HFF-Myc (cell line): ENCODE results near the gene GPC5.

Source experiments
- DNase-seq: peaks from one replicate; pipeline ENCODE4 v3.0.0-alpha.2; 2011; ENCODE audit warnings: low read depth; ENCODE audit errors: extremely low read depth
- H3K4me3 ChIP-seq: replicated peaks from 2 replicates; pipeline ENCODE4 v1.5.1; 2011; ENCODE audit warnings: low read depth, mild to moderate bottlenecking, control low read depth, low read length
- TF ChIP-seq, protein P1 (sequence below): IDR thresholded peaks from 2 replicates; pipeline ENCODE4 v1.5.1; 2012; ENCODE audit warnings: mild to moderate bottlenecking, low read depth, low read length, control low read depth; ENCODE audit errors: missing control alignments

Gene GPC5

DNA sequence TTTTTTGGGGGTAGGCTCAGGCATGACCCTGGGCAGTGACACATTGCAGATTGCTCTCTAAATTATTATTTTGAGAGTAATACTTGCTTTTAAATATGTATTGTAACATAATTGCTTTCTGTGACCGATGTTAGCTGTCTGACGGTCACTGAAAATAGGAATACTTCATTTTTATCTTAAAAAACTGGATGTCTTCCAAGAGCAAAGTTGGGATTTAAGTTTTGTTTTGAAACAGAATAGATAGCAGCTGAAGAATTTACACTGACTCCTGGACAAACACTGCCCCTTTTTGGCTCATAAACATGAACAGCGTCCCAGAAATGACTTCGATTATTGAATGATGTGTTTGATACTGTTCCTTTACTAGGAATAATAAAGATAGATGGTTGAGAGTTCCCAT, 535.9 kb downstream of the GPC5 start:
- TF ChIP-seq, protein P1, sequence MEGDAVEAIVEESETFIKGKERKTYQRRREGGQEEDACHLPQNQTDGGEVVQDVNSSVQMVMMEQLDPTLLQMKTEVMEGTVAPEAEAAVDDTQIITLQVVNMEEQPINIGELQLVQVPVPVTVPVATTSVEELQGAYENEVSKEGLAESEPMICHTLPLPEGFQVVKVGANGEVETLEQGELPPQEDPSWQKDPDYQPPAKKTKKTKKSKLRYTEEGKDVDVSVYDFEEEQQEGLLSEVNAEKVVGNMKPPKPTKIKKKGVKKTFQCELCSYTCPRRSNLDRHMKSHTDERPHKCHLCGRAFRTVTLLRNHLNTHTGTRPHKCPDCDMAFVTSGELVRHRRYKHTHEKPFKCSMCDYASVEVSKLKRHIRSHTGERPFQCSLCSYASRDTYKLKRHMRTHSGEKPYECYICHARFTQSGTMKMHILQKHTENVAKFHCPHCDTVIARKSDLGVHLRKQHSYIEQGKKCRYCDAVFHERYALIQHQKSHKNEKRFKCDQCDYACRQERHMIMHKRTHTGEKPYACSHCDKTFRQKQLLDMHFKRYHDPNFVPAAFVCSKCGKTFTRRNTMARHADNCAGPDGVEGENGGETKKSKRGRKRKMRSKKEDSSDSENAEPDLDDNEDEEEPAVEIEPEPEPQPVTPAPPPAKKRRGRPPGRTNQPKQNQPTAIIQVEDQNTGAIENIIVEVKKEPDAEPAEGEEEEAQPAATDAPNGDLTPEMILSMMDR: no peak
- no peak overlapping the region for H3K4me3 ChIP-seq
- DNase-seq: no peak

DNA sequence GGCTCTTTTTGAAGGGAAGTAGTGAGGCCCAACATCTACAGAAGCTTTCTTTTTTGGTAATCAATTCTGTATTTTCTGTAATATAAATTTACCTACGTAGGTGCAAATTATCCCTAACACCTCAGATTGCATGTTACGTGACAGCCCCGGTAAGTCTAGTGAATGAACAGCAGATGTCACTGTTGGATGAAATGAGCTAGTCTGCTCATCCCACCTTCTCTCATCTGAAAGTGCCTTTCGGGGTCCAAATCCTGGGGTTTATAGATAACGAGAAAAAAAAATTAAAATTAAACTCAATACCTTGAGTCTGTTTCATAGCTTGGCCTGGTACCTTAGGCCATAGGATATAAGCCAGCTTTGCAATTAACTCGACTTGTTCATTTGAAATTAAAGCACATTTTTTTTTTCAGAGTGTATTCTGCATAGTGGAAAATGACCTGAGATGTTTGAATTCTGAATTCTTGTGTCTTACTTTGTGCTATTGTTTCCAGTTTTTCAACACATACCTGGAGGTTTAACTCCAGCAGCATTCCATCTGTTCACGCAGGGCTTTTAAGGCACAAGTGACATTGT, 548.2 kb downstream of the GPC5 start:
- DNase-seq: no peak
- H3K4me3 ChIP-seq: no peak overlapping the region
- TF ChIP-seq, protein P1: peak; percentile 18

DNA sequence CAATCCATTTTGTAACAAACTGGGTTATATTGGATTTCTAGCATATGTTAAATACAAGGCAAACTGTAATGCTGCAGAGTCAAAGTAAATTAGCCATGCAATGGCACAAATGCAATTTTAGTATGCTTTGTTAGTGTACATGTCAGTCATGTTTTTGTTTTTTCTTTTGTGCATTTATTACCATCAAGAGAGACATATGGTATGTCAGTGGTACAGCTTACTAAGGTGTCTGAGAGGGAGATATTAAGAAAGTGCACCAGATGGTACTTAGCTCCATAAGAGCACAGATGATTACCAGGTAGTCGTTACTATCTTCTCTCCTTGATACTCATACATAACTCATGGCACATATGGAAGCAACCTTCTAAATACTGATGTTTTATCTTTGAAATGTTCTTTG, 550.3 kb downstream of the GPC5 start:
- no peak for DNase-seq
- H3K4me3 ChIP-seq: no peak overlapping the region
- TF ChIP-seq, protein P1: no peak

DNA sequence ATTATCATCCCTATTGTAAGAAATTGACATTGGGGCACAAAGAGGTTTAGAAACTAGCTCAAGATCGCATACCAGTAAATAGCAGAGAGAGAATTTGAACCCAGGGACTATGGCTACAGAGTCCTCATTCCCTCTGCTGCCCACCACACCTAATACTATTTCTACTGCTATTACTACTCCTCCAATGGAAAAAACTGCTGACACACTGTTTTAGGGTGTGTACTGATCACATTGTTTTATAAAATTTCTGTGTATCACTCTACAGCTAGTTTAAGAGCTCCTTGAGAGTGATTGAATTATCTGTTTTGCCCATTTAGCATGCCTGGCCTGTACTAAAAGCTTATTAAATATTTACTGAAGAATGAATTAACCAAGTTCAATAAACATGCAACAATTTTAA, 552.4 kb downstream of the GPC5 start:
- no peak for DNase-seq
- no peak overlapping the region for H3K4me3 ChIP-seq
- TF ChIP-seq, protein P1: no peak

DNA sequence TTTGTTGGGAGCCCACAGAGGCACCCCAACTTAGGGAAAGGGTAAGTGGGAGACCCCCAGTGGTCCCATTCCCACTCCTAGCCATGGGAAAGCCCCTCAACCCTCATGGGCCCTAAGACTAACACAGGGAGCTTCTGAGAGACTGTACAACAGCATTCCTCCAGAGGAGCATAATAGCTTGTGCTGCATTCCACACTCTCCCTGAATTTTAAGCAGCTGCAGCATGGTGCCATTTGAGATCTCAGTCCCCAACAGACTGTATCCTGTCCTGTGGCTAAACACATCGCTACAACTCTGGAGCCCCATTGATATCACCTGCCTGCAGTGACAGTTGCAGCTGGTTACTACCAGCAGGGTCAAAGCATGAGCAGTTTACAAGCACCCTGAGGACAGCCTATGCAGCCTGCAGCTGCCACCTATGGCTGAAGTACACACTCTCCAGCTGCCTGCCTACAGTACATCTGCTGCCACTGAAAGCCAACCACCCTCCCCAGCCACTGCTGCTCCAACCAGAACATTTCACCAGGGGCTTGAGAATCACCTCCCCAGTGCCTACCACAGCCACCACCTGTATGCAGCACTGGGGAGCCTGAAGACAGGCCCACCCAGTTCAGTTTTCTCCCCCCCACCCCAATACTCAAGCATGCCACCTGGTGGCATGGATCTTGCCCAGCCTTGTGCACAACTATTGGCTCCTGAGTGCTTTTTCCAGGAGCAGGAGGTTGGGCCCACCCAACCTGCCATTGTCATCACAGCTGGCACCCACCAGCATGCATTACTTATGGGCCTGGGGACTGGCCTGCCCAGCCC, 557.3 kb downstream of the GPC5 start:
- no peak for DNase-seq
- no peak overlapping the region for H3K4me3 ChIP-seq
- TF ChIP-seq, protein P1: no peak

DNA sequence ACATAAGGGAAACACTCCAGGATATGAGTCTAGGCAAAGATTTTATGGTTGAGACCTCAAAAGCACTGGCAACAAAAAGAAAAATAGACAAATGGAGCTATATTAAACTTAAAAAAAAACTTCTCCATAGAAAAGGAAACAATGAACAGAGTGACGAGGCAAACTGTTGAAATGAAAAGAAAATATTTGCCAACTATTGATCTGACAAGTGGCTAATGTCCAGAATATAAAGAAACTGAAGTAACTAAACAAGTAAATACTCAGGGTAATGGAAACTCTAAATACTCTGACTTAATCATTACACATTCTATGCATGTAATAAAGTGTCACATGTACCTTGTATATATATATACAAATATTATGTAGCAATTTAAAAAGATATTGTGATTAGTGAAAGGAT, 562.5 kb downstream of the GPC5 start:
- no peak overlapping the region for H3K4me3 ChIP-seq
- TF ChIP-seq, protein P1: no peak
- no peak for DNase-seq
